Suprapubic skin (tissue), 4 donors: ENCODE measurements around the gene STAP1.

Source experiments
- POLR2A ChIP-seq, 2 donors: fragments of 450-650 bp; IDR thresholded peaks; one replicate each; pipeline ENCODE4 v1.6.1; 2017; ENCODE audit warnings: antibody characterized with exemption in 2 of 2, mild to moderate bottlenecking in 2 of 2, moderate library complexity in 2 of 2
- POLR2AphosphoS5 ChIP-seq, 3 donors: sonication (generic); formaldehyde crosslinking; IDR thresholded peaks; one replicate each; pipeline ENCODE4 v1.6.1; 2017; ENCODE audit warnings: antibody characterized with exemption in 3 of 3
- TF ChIP-seq, protein P1 (sequence below), 2 donors: fragments of 200-600 bp in 1 of 2; fragments of 450-650 bp in 1 of 2; sonication (generic) in 1 of 2; IDR thresholded peaks; one replicate each; pipeline ENCODE4 v1.5.1; 2016 to 2019; ENCODE audit warnings: antibody characterized with exemption in 2 of 2, mild to moderate bottlenecking in 1 of 2, moderate library complexity in 1 of 2

DNA sequence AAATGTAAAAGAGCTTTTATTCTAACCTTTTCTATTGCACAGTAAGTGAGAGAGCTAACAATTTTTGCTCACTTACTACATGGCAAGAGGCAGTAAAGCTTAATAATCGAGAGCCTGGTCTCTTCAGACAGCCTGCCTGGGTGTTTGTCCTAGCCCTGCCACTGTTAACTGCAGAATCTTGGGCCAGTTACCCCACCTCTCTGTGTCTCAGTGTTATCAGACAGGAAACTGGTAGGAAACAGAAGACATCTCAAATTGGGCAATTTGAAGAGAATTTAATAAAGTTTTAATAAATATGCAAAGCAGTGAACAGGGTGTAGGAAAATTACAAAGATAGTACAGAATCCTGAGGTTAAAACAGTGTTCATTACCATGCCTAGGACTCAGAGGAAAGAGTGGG is 13.4 kb downstream of the STAP1 start:
- TF ChIP-seq, protein P1, sequence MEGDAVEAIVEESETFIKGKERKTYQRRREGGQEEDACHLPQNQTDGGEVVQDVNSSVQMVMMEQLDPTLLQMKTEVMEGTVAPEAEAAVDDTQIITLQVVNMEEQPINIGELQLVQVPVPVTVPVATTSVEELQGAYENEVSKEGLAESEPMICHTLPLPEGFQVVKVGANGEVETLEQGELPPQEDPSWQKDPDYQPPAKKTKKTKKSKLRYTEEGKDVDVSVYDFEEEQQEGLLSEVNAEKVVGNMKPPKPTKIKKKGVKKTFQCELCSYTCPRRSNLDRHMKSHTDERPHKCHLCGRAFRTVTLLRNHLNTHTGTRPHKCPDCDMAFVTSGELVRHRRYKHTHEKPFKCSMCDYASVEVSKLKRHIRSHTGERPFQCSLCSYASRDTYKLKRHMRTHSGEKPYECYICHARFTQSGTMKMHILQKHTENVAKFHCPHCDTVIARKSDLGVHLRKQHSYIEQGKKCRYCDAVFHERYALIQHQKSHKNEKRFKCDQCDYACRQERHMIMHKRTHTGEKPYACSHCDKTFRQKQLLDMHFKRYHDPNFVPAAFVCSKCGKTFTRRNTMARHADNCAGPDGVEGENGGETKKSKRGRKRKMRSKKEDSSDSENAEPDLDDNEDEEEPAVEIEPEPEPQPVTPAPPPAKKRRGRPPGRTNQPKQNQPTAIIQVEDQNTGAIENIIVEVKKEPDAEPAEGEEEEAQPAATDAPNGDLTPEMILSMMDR (IDR thresholded peaks at IDR 0.05), result no peak
- TF ChIP-seq POLR2A (IDR thresholded peaks at IDR 0.05) (no peak), POLR2AphosphoS5 (IDR thresholded peaks at IDR 0.05) (no peak)
